B cell (primary cell): ENCODE measurements around the gene DAD1. TPM values are rescaled to one million over a fixed set of nuclear protein-coding genes. Genes with fewer than 3 reads are reported as not detected.

Experiments used
- ATAC-seq: fragments of 200-7000 bp; cut with Tn5 transposase; one replicate; pipeline ENCODE4 v1.10.0; 2021; ENCODE audit warnings: low read depth, mild to moderate bottlenecking, moderate number of reproducible peaks, moderate library complexity
- CTCF ChIA-PET: fragments of 350-600 bp; sonication (Branson Sonifier 250); formaldehyde crosslinking; loops from one replicate; lab custom pipeline; 2021; ENCODE audit warnings: antibody characterized with exemption, inconsistent platforms; lab: Charles Lee
- POLR2A ChIA-PET: fragments of 350-600 bp; sonication (Branson Sonifier 250); formaldehyde crosslinking; loops from one replicate; lab custom pipeline; 2021; ENCODE audit warnings: antibody characterized with exemption; lab: Charles Lee
- DNase-seq: peaks from one replicate; pipeline ENCODE4 v3.0.0; 2013
- H2AFZ ChIP-seq: 2 replicates; pipeline ENCODE4 v1.6.1; 2012; ENCODE audit warnings: mild to moderate bottlenecking, low read depth, low read length; ENCODE audit not compliant: insufficient read depth, poor library complexity, severe bottlenecking
- H3K27ac ChIP-seq, 2 donors: 1 replicate in 1 of 2; 2 replicates in 1 of 2; pipeline ENCODE4 v1.5.1; 2012 to 2013; ENCODE audit warnings: low read length in 2 of 2, mild to moderate bottlenecking in 2 of 2, moderate library complexity in 1 of 2
- H3K27me3 ChIP-seq, 4 experiments: fragments of 200-600 bp in 1 of 4; sonication (generic) in 1 of 4; replicated peaks in 1 of 4; 1 replicate in 2 of 4; 2 replicates in 2 of 4; pipeline versions ENCODE4 v1.6.1 to v1.7.0; 2013 to 2016; ENCODE audit warnings: low read length in 3 of 4, mild to moderate bottlenecking in 2 of 4, mixed read lengths in 1 of 4, moderate library complexity in 1 of 4; ENCODE audit not compliant: insufficient read depth in 4 of 4, control insufficient read depth in 3 of 4; ENCODE audit errors: control extremely low read depth in 1 of 4
- H3K36me3 ChIP-seq, 2 experiments: replicated peaks in 1 of 2; 1 replicate in 1 of 2; 2 replicates in 1 of 2; pipeline versions ENCODE4 v1.6.1 to v1.7.1; 2013; ENCODE audit warnings: low read length in 1 of 2; ENCODE audit not compliant: insufficient read depth in 2 of 2, control insufficient read depth in 1 of 2; ENCODE audit errors: control extremely low read depth in 1 of 2, extremely low read depth in 1 of 2
- H3K4me1 ChIP-seq, 2 donors: fragments of 200-600 bp in 1 of 2; sonication (generic) in 1 of 2; 1 replicate in 1 of 2; 2 replicates in 1 of 2; pipeline versions ENCODE4 v1.5.1 to v1.6.1; 2013 to 2017; ENCODE audit warnings: low read length in 2 of 2; ENCODE audit not compliant: control insufficient read depth in 2 of 2, insufficient read depth in 2 of 2
- H3K4me2 ChIP-seq: replicated peaks from 2 replicates; pipeline ENCODE3; 2012; ENCODE audit warnings: mild to moderate bottlenecking, low read depth, low read length; ENCODE audit not compliant: poor library complexity, severe bottlenecking
- H3K4me3 ChIP-seq, 5 experiments: fragments of 200-600 bp in 1 of 5; sonication (generic) in 1 of 5; 1 replicate in 3 of 5; 2 replicates in 2 of 5; pipeline versions ENCODE4 v1.5.1 to v1.7.0; 2011 to 2016; ENCODE audit warnings: low read length in 4 of 5, mild to moderate bottlenecking in 4 of 5, low read depth in 2 of 5, control low read depth in 1 of 5, moderate library complexity in 1 of 5; ENCODE audit not compliant: insufficient read depth in 1 of 5; ENCODE audit errors: control extremely low read depth in 1 of 5, extremely low read depth in 1 of 5
- H3K79me2 ChIP-seq: fragments of 200-600 bp; sonication (generic); one replicate; pipeline ENCODE4 v1.6.0; 2016; ENCODE audit warnings: low read length; ENCODE audit not compliant: control insufficient read depth, insufficient read depth
- H3K9ac ChIP-seq: fragments of 200-600 bp; sonication (generic); 2 replicates; pipeline ENCODE4 v1.6.1; 2017; ENCODE audit warnings: mild to moderate bottlenecking, low read length, moderate library complexity
- H3K9me3 ChIP-seq, 3 donors: one replicate each; pipeline versions ENCODE4 v1.6.1 to v1.7.1; 2013; ENCODE audit warnings: low read length in 2 of 3; ENCODE audit not compliant: control insufficient read depth in 2 of 3, insufficient read depth in 1 of 3; ENCODE audit errors: control extremely low read depth in 1 of 3
- H4K20me1 ChIP-seq: 2 replicates; pipeline ENCODE4 v1.6.0; 2012; ENCODE audit warnings: mild to moderate bottlenecking, low read length; ENCODE audit not compliant: insufficient read depth, control insufficient read depth, poor library complexity, severe bottlenecking
- H3K27ac Mint-ChIP-seq: one replicate; pipeline ENCODE4 v1.8.0; 2021; ENCODE audit warnings: mixed read lengths
- H3K27me3 Mint-ChIP-seq: one replicate; pipeline ENCODE4 v1.8.0; 2021; ENCODE audit warnings: mixed read lengths
- H3K4me1 Mint-ChIP-seq: one replicate; pipeline ENCODE4 v1.8.0; 2021; ENCODE audit warnings: mixed read lengths
- H3K4me3 Mint-ChIP-seq: one replicate; pipeline ENCODE4 v1.8.0; 2021; ENCODE audit warnings: mixed read lengths
- H3K9me3 Mint-ChIP-seq: one replicate; pipeline ENCODE4 v1.8.0; 2022; ENCODE audit warnings: mixed read lengths; ENCODE audit not compliant: insufficient read depth
- CTCF ChIP-seq: fragments of 200-600 bp; IDR thresholded peaks from one replicate; pipeline ENCODE4 v1.8.0; 2022; ENCODE audit warnings: antibody characterized with exemption, mild to moderate bottlenecking
- EZH2 ChIP-seq: IDR thresholded peaks from 2 replicates; pipeline ENCODE4 v1.6.1; 2012; ENCODE audit warnings: borderline replicate concordance, low read depth, mild to moderate bottlenecking, moderate library complexity, low read length; ENCODE audit not compliant: insufficient read depth, poor library complexity, severe bottlenecking
- WGBS: methylation state at CpG from one replicate; pipeline ENCODE4 v1.1.5; 2013; ENCODE audit warnings: missing lambda C conversion rate; ENCODE audit not compliant: insufficient coverage; 5-methylcytosine and 5-hydroxymethylcytosine counted together
- intact Hi-C: fragments of 100-400 bp; cut with micrococcal nuclease; formaldehyde crosslinking; loops from one replicate; pipeline ENCODE4 v1.10.0; 2022
- polyA plus RNA-seq: library from polyadenylated mRNA; depleted of rRNA; stranded (reverse); fragments of >200 nt; gene quantifications from 2 replicates; pipeline ENCODE4 v1.2.3, GENCODE V29; 2012
- total RNA-seq, 2 donors: library from RNA; stranded (reverse); fragments of 120-200 nt in 1 of 2; gene quantifications; 1 replicate in 1 of 2; 2 replicates in 1 of 2; pipeline versions ENCODE4 v1.2.3 to v1.2.4, GENCODE V29; 2013 to 2022

DAD1 gene
- total and polyA plus RNA-seq, 2 donors (not counting 1 experiment from before 2014, with no cell fraction given), result 77.4 to 114 TPM

- Mint-ChIP-seq H3K4me3 (peak overlapping the region; percentile 28), H3K27ac (peak overlapping the region; percentile 75), H3K27me3 (no peaks in the 10 kb centered on the region), H3K9me3 (no peaks in the 10 kb centered on the region), H3K4me1 (peaks cover 88% of the 10 kb centered on the region)
- POLR2A ChIA-PET, result interaction anchor here (1.1 kb wide), 2 partner anchors 31 to 32 kb away, joined by 3 to 4 read pairs; no protein-coding TSS in a partner anchor
- H4K20me1 ChIP-seq, result no peaks in the 10 kb centered on the region
- H3K4me3 ChIP-seq, result no peak overlapping the region
- H3K27me3 ChIP-seq, result no peaks in the 10 kb centered on the region
- no peaks in the 10 kb centered on the region for H3K9me3 ChIP-seq
- H3K4me1 ChIP-seq, result peaks cover 37 to 71% of the 10 kb centered on the region in 2 donors
- 80% methylated on average over 1 of the region's 11 CpGs for WGBS
- no peak for TF ChIP-seq EZH2
- TF ChIP-seq CTCF, result no peak
- DNase-seq (no peak), ATAC-seq (no peak)
- no peak overlapping the region for H3K27ac ChIP-seq
- intact Hi-C loops, result loop anchor here (5.0 kb wide), 2 partner anchors 33 to 42 kb away; no protein-coding TSS in a partner anchor
- H3K79me2 ChIP-seq, result no peaks in the 10 kb centered on the region
- H3K4me2 ChIP-seq, result no peak overlapping the region
- peak overlapping the region; percentile 23 for H2AFZ ChIP-seq
- CTCF ChIA-PET, result interaction anchor here (0.8 to 2.3 kb wide), 14 partner anchors 9 to 299 kb away, joined by 3 to 12 read pairs (median 4); no protein-coding TSS in a partner anchor
- H3K36me3 ChIP-seq, result no peaks in the 10 kb centered on the region
- no peak overlapping the region for H3K9ac ChIP-seq
Observed at GRCh38 chr14:22524115-22524783, 64.8 kb downstream of the DAD1 start.

GRCh38 chr14:22523283-22523682 lies 65.7 kb downstream of the DAD1 start:
- Mint-ChIP-seq H3K9me3 (no peaks in the 10 kb centered on the region), H3K4me1 (peaks cover 86% of the 10 kb centered on the region), H3K27me3 (no peaks in the 10 kb centered on the region), H3K4me3 (peak overlapping the region; percentile 50), H3K27ac (peak overlapping the region; percentile 50)
- CTCF ChIA-PET, result interaction anchor here (0.6 to 1.1 kb wide), 2 partner anchors 8 to 33 kb away, joined by 4 to 7 read pairs; no protein-coding TSS in a partner anchor
- intact Hi-C loops, result loop anchor here (5.0 kb wide), 2 partner anchors 34 to 41 kb away; no protein-coding TSS in a partner anchor
- Histone ChIP-seq H3K4me2 (no peak overlapping the region), H3K9ac (no peak overlapping the region), H3K9me3 (no peaks in the 10 kb centered on the region), H3K27ac (peak overlapping the region in 1 of 2 donors; percentile 21), H3K4me1 (peaks cover 37 to 77% of the 10 kb centered on the region in 2 donors), H3K79me2 (no peaks in the 10 kb centered on the region), H4K20me1 (no peaks in the 10 kb centered on the region), H3K27me3 (no peaks in the 10 kb centered on the region), H3K4me3 (no peak overlapping the region), H2AFZ (no peak overlapping the region), H3K36me3 (no peaks in the 10 kb centered on the region)
- POLR2A ChIA-PET, result no interaction called here
- no peak for DNase-seq
- no peak for ATAC-seq
- TF ChIP-seq EZH2, result no peak
- TF ChIP-seq CTCF, result no peak
